ENCODE results near the gene CCDC9. TPM values are rescaled to one million over a fixed set of nuclear protein-coding genes. Genes with fewer than 3 reads are reported as not detected.
A peak's percentile ranks its signal among the peaks of the same experiment; 100 is the strongest.

The CCDC9 gene
- total and polyA plus RNA-seq, 2 experiments from 2014 or later, result 14.5 to 15.0 TPM

DNA sequence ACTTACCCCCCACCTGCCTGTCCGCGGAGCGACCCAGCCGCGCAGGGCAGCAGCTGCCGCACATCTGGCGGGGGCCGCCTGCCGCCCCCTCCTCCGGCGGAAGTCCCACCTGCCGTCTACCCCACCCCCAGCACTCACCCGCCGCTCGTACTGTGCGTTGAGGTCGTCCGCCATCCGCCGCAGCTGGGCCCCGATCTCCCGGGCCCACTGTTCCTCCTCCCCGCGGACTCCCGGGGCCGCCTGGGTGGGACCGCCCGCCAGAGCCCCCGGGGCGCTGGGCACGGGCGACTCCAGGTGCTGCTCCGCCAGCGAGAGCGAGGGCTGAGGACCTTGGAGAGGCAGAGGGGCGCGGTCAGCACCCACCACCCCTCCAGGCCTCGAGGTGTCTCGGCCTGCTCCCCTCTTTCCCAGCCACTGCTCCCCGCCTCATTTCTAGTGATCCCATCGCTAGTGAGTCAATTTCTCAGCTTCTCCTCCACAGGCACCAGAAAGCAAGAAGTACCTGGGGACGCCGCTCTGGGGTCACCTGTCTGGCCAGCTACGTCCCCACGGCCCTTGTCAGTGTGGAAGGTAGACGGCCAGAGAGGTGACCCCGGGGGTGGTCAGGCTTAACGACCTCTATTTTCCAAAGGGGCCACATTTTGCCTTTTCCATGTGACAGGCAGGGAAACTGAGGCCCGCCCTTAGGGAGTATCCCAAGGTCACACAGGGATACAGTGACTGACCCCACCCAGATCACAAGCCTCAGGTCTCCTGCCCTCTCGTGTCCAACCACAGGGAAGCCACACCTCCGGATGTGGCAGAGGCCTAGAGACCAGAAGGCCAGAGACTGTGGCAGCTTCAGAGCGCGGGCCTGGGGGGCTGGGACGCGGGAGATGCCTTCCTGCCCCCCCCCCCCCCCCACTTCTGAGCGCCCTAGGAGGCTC is 29.6 kb upstream of the CCDC9 start:
- Histone ChIP-seq H3K27ac (ENCODE audit: low read depth) (peak overlapping the region; percentile 99), H3K4me1 (ENCODE audit: insufficient read depth) (peaks cover 32% of the 10 kb centered on the region), H3K9me2 (ENCODE audit: insufficient read depth) (no peaks in the 10 kb centered on the region), H3K79me2 (replicated peaks; ENCODE audit: insufficient read depth) (peaks cover 40% of the 10 kb centered on the region), H3K27me3 (ENCODE audit: insufficient read depth) (peaks cover 11% of the 10 kb centered on the region), H2AFZ (no peak overlapping the region), H3K4me3 (peak overlapping the region; percentile 96), H3F3A (replicated peaks; ENCODE audit: low read depth) (peaks cover 22% of the 10 kb centered on the region), H3K4me2 (peak overlapping the region; percentile 92), H4K20me1 (replicated peaks; ENCODE audit: insufficient read depth) (no peaks in the 10 kb centered on the region; the same call in 1 of the 2 replicates), H3K36me3 (ENCODE audit: insufficient read depth) (no peaks in the 10 kb centered on the region; the same call in 1 of the 2 replicates)
- Mint-ChIP-seq H3K9me3 (peaks cover 2% of the 10 kb centered on the region; the same call in 1 of the 3 replicates), H3K27me3 (ENCODE audit: insufficient read depth, low read depth, poor library complexity) (peaks cover 20% of the 10 kb centered on the region), H3K4me3 (peak overlapping the region; percentile 47; the same call in 2 of the 3 replicates), H3K4me1 (peaks cover 18% of the 10 kb centered on the region), H3K27ac (peak overlapping the region; percentile 95), H3K36me3 (ENCODE audit: low read depth) (peaks cover 27% of the 10 kb centered on the region)
- peak; percentile 61 for DNase-seq (ENCODE audit: low spot score)
- peak; percentile 18; the same call in 1 of the 2 replicates for TF ChIP-seq POLR2AphosphoS5 (IDR thresholded peaks at IDR 0.05; ENCODE audit: low read depth)
- TF ChIP-seq, protein P1, sequence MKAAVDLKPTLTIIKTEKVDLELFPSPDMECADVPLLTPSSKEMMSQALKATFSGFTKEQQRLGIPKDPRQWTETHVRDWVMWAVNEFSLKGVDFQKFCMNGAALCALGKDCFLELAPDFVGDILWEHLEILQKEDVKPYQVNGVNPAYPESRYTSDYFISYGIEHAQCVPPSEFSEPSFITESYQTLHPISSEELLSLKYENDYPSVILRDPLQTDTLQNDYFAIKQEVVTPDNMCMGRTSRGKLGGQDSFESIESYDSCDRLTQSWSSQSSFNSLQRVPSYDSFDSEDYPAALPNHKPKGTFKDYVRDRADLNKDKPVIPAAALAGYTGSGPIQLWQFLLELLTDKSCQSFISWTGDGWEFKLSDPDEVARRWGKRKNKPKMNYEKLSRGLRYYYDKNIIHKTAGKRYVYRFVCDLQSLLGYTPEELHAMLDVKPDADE (IDR thresholded peaks at IDR 0.05), result no peak
- ATAC-seq, result peak; percentile 6

- DNase-seq (ENCODE audit: low spot score) (peak; percentile 100), ATAC-seq (peak; percentile 55)
- peaks cover 40% of the 10 kb centered on the region for H3K79me2 ChIP-seq (replicated peaks; ENCODE audit: insufficient read depth)
Measured at GRCh38 chr19:47227352-47228167, 28.8 kb upstream of the CCDC9 start.

More at GRCh38 chr19:47227352-47228167, 28.8 kb upstream of the CCDC9 start:
- Histone ChIP-seq H3K4me3 (peak overlapping the region; percentile 96), H3K4me2 (peak overlapping the region; percentile 95), H3K36me3 (ENCODE audit: insufficient read depth) (no peaks in the 10 kb centered on the region; the same call in 1 of the 2 replicates), H4K20me1 (replicated peaks; ENCODE audit: insufficient read depth) (no peaks in the 10 kb centered on the region; the same call in 1 of the 2 replicates), H3K4me1 (ENCODE audit: insufficient read depth) (peaks cover 36% of the 10 kb centered on the region), H3K9me2 (ENCODE audit: insufficient read depth) (no peaks in the 10 kb centered on the region), H2AFZ (no peak overlapping the region), H3K27me3 (ENCODE audit: insufficient read depth) (peaks cover 11% of the 10 kb centered on the region), H3F3A (replicated peaks; ENCODE audit: low read depth) (peaks cover 30% of the 10 kb centered on the region), H3K27ac (ENCODE audit: low read depth) (peak overlapping the region; percentile 99)
- peak overlapping the region; percentile 95 for H3K27ac Mint-ChIP-seq
- peaks cover 2% of the 10 kb centered on the region; the same call in 1 of the 3 replicates for H3K9me3 Mint-ChIP-seq
- H3K27me3 Mint-ChIP-seq (ENCODE audit: insufficient read depth, low read depth, poor library complexity), result peaks cover 22% of the 10 kb centered on the region
- H3K4me1 Mint-ChIP-seq, result peaks cover 19% of the 10 kb centered on the region
- no peak overlapping the region; the same call in 1 of the 3 replicates for H3K4me3 Mint-ChIP-seq
- peaks cover 19% of the 10 kb centered on the region for H3K36me3 Mint-ChIP-seq (ENCODE audit: low read depth)
- TF ChIP-seq, protein P1 (IDR thresholded peaks at IDR 0.05), result peak; percentile 61
- TF ChIP-seq ZNF114 (CRISPR knock-in tag; IDR thresholded peaks at IDR 0.05) (0 out of 2 replicates have a peak, but pooled peaks have one; percentile 18), POLR2AphosphoS5 (IDR thresholded peaks at IDR 0.05; ENCODE audit: low read depth) (peak; percentile 51), STAT1 (IDR thresholded peaks at IDR 0.05; ENCODE audit: unreplicated experiment) (no peak), CREB1 (CRISPR knock-in tag; IDR thresholded peaks at IDR 0.05; ENCODE audit: low read depth) (peak; percentile 39; the same call in 1 of the 2 replicates)

All from GM23338 (cell line).